GM18951 (cell line): Measurements from ENCODE around the gene CFAP97.
"Not testable (repeated sequence)": the region's sequence is repeated elsewhere in the genome, so short reads cannot be mapped to it uniquely, and the experiment has no call there.

Source experiments
- POLR2A ChIP-seq: IDR thresholded peaks from 4 replicates; pipeline ENCODE4 v1.6.1; 2011; ENCODE audit warnings: mild to moderate bottlenecking; ENCODE audit not compliant: insufficient read length, insufficient read depth; ENCODE audit errors: extremely low read depth
- in situ Hi-C: fragments of 300-500 bp; cut with MboI; formaldehyde crosslinking; loops from one replicate; pipeline ENCODE4 v1.12.0; 2022; ENCODE audit warnings: low sequenced_read_pairs, mixed read lengths, inconsistent platforms; ENCODE audit not compliant: unreplicated experiment

CFAP97 gene

DNA sequence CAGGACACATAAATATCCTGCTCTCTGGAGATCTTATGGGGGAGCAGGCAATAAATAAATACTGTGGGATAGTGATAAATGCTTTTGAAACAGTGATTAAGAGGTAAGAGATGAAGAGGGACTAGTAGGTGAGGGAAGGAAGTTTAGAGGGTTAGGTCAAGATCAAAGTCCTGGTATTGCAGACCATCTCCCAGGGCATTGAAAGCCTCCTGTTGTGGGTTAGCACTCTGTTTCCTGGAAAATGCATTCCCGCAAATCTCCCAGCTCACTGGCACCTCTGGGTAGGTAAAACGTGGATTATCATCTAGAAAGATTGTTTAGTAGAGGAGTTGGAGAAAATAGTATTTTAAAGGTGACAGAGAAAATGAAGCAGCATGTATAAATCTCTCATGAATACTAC is 7.8 kb upstream of the CFAP97 start:
- peak; percentile 7 for TF ChIP-seq POLR2A
- in situ Hi-C loops = no loop called here

GRCh38 chr4:185211035-185211434 is 7.2 kb upstream of the CFAP97 start:
- in situ Hi-C loops = no loop called here
- peak; percentile 2 for TF ChIP-seq POLR2A

DNA sequence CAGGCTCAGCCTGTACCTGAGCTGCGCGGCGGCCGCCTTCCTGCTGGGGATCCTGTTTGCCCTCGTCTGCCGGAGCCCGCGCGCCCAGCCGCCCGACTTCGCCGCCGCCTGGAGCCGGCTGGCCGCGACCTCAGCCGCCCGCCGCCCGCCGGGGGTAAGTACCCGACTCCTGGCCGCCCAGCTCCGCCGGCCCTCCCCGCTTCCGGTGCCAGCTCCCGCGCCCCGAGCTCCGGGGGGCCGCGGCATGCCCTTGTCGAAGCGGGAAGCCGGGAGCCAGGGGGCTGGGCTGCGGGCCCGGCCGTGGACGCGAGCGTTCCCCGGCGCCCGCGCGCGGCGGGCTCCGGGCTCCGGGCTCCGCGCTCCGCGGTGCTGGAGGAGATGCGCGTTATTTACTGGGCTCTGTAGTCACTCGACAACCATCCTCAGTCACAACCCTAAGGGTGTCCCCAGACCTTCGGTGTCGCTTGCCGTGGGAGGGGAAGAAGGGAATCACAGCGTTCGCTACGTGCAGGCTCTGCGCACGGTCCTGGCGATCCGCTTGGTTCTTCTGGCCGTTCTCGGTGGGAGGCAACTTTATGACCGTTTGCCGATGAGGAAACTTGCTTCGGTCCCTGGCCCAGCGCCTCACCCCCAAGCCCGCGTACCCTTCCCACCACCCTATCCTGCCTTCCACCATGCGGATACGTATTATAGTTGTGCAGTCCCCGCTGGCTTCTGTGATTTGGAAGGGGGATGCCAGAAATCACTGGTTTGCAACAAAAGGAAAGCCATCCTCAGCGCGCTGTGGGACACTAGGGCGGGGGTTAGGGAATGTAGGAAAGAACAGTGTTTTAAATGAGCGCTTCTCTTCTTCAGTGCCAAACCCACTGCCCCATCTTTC is 6.5 kb upstream of the CFAP97 start:
- TF ChIP-seq POLR2A = peak; percentile 35
- in situ Hi-C loops = no loop called here

DNA sequence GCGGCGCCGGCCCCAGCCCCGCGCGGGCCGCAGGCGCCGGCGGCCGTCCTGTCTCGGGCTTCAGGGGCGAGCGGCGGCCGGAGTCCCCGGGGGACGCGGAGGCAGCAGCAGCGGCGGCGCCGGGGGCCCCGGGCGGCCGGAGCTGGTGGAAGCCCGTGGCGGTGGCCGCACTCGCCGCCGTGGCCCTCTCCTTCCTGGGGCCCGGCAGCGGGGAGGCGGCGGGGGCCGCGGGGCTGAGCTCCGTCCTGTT is 6.0 kb upstream of the CFAP97 start:
- in situ Hi-C loops = not testable (repeated sequence)

DNA sequence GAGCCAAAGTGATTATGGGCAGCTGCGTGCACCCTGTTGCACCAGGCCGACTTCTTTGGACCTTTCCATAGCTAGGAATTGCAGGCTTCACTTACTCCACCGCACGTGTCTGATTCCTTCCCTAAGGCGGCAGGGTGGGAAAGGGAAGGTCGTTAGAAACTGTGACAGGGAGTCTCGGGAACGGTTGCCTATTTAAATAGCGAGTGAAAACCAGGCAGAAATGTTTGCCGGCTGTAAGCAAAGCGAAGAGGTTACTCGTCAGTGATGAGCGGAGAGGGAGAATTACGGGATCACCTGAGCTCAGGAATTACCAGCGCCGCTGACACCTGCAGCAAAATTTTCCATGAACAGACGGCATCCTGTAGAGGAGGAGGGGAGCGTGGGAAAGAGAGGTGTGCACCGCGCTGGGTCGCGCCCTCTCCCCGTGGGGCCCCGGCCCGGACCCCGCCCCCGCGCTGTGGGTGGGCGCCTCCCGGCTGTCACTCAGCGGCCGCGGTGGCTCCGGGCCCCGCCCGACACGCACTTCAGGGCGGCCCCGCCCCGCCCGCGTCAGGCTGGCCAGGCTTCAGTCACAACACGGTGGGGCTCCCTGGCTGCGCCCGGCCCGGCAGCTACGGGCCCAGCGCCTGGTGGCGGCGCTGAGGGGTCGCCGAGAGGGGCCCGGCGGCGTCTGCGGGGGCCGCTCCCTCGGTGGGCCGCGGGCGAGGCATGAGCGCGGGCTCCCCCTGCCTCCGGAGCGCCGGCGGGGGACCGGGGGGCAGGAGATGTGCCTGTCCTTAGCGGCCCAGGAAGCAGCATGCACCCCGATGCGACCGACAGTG is 5.4 kb upstream of the CFAP97 start, which contains the start of gene SNX25:
Gene SNX25 (plus strand): TSS at position 568 of the 821 bp plus-strand sequence. CDS start 229 bp downstream, at position 797.
- peak; percentile 88 for TF ChIP-seq POLR2A
- in situ Hi-C loops = no loop called here

GRCh38 chr4:185207466-185207865 is 3.7 kb upstream of the CFAP97 start:
- in situ Hi-C loops = no loop called here
- TF ChIP-seq POLR2A = no peak

DNA sequence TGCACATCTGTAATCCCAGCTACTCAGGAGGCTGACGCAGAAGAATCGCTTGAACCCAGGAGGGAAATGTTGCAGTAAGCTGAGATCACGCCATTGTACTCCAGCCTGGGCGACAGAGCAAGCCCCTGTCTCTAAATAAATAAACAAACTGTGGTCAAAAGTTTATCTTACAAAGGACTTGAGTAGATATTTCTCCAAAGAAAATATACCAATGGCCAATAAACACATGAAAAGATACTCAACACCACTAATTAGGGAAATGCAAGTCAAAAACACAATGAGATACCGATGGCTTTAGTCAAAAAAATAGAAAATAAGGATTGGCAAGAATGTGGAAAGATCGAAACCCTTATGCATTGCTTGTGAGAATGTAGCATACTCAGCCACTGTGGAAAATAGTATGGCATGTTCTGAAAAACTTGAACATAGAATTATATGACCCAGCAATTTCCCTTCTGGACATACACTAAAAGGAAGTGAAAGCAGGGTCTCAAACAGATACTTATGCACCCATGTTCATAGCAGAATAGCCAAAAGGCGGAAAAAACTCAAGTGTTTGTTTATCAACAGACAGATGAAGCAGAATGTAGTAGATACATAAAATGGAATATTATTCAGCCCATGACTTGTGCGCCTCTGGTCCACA is 2.0 kb upstream of the CFAP97 start:
- in situ Hi-C loops = no loop called here
- TF ChIP-seq POLR2A = no peak

DNA sequence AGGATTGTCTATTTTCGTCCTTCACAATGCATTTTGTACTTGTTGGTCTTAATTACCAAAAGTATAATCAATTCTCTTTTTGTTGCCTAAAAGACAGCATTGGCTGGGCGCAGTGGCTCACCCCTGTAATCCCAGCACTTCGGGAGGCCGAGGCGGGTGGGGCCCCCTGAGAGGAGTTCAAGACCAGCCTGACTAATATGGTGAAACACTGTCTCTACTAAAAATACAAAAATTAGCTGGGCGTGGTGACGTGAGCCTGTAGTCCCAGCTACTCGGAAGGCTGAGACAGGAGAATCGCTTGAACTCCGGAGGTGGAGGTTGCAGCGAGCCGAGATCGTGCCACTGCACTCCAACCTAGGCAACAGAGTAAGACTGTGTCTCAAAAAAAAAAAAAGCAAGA is 1.3 kb upstream of the CFAP97 start:
- in situ Hi-C loops = not testable (repeated sequence)

- in situ Hi-C loops = no loop called here
- TF ChIP-seq POLR2A = no peak
Observed at GRCh38 chr4:185204238-185204910, 574 bp upstream of the CFAP97 start.

DNA sequence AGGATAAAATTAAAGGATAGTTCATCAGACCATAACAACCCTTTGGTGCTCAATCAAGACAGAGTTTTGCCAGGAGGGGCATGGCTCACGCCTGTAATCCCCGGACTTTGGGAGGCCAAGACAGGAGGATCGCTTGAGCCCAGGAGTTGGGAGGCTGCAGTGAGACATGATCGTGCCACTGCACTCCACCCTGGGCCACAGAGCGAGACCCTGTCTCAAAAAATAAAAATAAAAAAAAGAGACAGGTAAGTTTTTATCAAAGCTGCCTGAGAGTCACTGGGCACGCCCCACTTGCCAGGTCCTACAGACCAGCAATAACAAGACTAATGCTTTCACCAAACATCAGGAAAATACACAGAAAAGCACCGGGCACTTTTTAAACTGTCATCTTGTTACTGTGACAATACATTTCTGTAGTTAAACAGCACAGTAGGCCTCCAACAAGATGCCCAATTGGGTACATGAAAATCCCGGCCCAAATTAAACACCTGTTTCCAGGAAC is 765 bp downstream of the CFAP97 start:
- TF ChIP-seq POLR2A = no peak
- in situ Hi-C loops = no loop called here

- in situ Hi-C loops = no loop called here
- TF ChIP-seq POLR2A = no peak
Observed at GRCh38 chr4:185201977-185202962, 1.5 kb downstream of the CFAP97 start.

DNA sequence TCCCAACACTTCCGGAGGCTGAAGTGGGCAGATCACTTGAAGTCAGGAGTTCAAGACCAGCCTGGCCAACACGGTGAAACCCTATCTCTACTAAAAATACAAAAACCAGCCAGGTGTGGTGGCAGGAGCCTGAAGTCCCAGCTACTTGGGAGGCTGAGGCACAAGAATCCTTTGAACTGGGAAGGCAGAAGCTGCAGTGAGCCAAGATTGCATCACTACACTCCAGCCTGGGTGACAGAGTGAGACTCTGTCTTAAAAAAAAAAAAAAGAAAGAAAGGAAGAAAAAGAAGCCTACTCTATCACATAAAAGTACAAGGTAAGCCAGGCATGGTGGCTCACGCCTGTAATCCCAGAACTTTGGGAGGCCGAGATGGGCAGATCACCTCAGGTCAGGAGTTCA is 5.6 kb downstream of the CFAP97 start:
- in situ Hi-C loops = not testable (repeated sequence)
